NCI-H82 treated with DMSO at 0.1 percent for 48 hours (cell line): ENCODE measurements around the gene EEFSEC.

ENCODE experiments used
- DNase-seq: peaks from one replicate; lab custom pipeline; 2025; ENCODE audit not compliant: unreplicated experiment; lab: John Stamatoyannopoulos, UW

EEFSEC gene

GRCh38 chr3:128435058-128435457 lies 281.8 kb downstream of the EEFSEC start:
- no peak for DNase-seq

GRCh38 chr3:128435561-128435960 lies 282.3 kb downstream of the EEFSEC start:
- DNase-seq, result no peak

GRCh38 chr3:128436214-128436613 lies 282.9 kb downstream of the EEFSEC start:
- DNase-seq, result no peak

GRCh38 chr3:128438488-128439072 lies 285.3 kb downstream of the EEFSEC start:
- no peak for DNase-seq

GRCh38 chr3:128439226-128439625 lies 285.9 kb downstream of the EEFSEC start:
- DNase-seq, result no peak

GRCh38 chr3:128442070-128442469 lies 288.8 kb downstream of the EEFSEC start:
- no peak for DNase-seq

- DNase-seq, result no peak
These were observed 289.7 kb downstream of the EEFSEC start for GRCh38 chr3:128442949-128443348.

- no peak for DNase-seq
These were observed 290.5 kb downstream of the EEFSEC start for GRCh38 chr3:128443771-128444170.

GRCh38 chr3:128445357-128445756 lies 292.1 kb downstream of the EEFSEC start:
- no peak for DNase-seq

- no peak for DNase-seq
These were observed 293.5 kb downstream of the EEFSEC start for GRCh38 chr3:128446821-128447220.

GRCh38 chr3:128447561-128448013 lies 294.3 kb downstream of the EEFSEC start:
- DNase-seq, result no peak

GRCh38 chr3:128448491-128448890 lies 295.2 kb downstream of the EEFSEC start:
- DNase-seq, result no peak

GRCh38 chr3:128449111-128449638 lies 295.9 kb downstream of the EEFSEC start:
- no peak for DNase-seq

- no peak for DNase-seq
These were observed 298.8 kb downstream of the EEFSEC start for GRCh38 chr3:128452120-128452519.

- DNase-seq, result no peak
These were observed 299.5 kb downstream of the EEFSEC start for GRCh38 chr3:128452678-128453275.

- DNase-seq, result no peak
These were observed 300.4 kb downstream of the EEFSEC start for GRCh38 chr3:128453501-128454309.

- no peak for DNase-seq
These were observed 301.0 kb downstream of the EEFSEC start for GRCh38 chr3:128454310-128454618.

- no peak for DNase-seq
These were observed 301.8 kb downstream of the EEFSEC start for GRCh38 chr3:128455116-128455515.

GRCh38 chr3:128455786-128456748 lies 302.8 kb downstream of the EEFSEC start:
- DNase-seq, result no peak

GRCh38 chr3:128456776-128457715 lies 303.8 kb downstream of the EEFSEC start:
- peak; percentile 87 for DNase-seq
